ENCODE results near the gene DNAJA4.

DNAJA4 gene

DNA sequence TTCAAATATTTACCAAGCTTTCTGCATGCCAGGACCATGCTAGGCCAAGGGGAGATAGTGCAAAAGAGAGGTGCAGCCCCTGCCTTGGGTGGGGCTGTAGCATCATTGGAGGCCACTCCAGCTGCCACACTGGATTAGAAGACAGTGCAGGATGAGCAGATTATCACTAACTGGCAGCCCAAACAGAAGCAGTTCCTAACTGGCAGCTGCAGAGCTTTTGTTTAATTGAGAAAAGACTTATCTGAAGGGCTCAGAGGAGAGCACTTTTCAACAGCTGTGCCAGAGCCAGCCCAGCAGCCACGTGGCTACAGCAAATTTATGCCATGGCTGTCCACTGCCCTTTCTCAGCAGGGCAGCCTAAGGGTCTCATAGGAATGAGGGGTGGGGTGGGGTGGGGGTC lies 16.5 kb upstream of the DNAJA4 start:
- ChIA-PET POLR2A (no interaction called here), CTCF (interaction anchor here (0.5 to 1.1 kb wide), 2 partner anchors 71 to 451 kb away, joined by 3 read pairs; no protein-coding TSS in a partner anchor)
- Histone ChIP-seq H3K27ac (ENCODE audit: extremely low read depth, low read depth, low read length) (no peak overlapping the region), H3K36me3 (ENCODE audit: control insufficient read depth in 2 of 2, insufficient read depth in 1 of 2, low read length in 2 of 2) (no peaks in the 10 kb centered on the region), H3K9me3 (ENCODE audit: control insufficient read depth, insufficient read depth, low read depth, low read length) (no peaks in the 10 kb centered on the region), H3K4me3 (ENCODE audit: low read depth, low read length) (no peak overlapping the region), H3K4me1 (ENCODE audit: control insufficient read depth, insufficient read depth, low read length) (no peaks in the 10 kb centered on the region)
- TF ChIP-seq ZBTB8A (tag by site-specific recombination; IDR thresholded peaks at IDR 0.05) (no peak), EGR2 (tag by site-specific recombination; IDR thresholded peaks at IDR 0.05; ENCODE audit: low read depth) (no peak), SP2 (tag by site-specific recombination; IDR thresholded peaks at IDR 0.05) (no peak), ZNF544 (tag by site-specific recombination; IDR thresholded peaks at IDR 0.05) (no peak), ZNF510 (tag by site-specific recombination; IDR thresholded peaks at IDR 0.05; ENCODE audit: insufficient replicate concordance) (no peak), SALL2 (tag by site-specific recombination; IDR thresholded peaks at IDR 0.05; ENCODE audit: borderline replicate concordance) (no peak), ZNF513 (tag by site-specific recombination; IDR thresholded peaks at IDR 0.05) (no peak), ZNF335 (tag by site-specific recombination; conservative IDR thresholded peaks at IDR 0.05) (no peak), REPIN1 (tag by site-specific recombination; IDR thresholded peaks at IDR 0.05; ENCODE audit: low read depth) (no peak), ZNF121 (tag by site-specific recombination; IDR thresholded peaks at IDR 0.05) (no peak), MEIS1 (CRISPR knock-in tag; IDR thresholded peaks at IDR 0.05; ENCODE audit: borderline replicate concordance) (no peak)

DNA sequence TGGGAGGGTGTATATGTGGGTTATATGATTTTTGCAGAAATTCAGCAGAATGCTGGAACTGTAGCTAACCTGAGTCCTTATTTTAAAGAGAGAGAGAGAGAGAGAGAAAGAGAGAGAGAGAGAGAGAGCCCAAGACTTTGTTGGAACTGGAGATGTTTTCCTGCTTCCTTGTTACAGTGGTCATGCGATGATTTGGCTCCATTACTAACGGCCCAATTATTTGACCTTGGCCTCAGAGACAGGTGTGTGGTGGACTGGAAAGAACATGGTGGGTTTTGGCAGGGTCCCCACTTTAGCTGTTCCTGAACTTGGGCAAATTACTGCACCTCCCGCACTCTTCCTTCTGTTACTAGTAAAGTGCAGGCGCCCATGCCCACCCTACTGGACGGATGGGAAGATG lies 15.2 kb upstream of the DNAJA4 start:
- POLR2A ChIA-PET, result no interaction called here
- CTCF ChIA-PET, result interaction anchor here (0.5 to 6.9 kb wide), 3 partner anchors 8 to 133 kb away, joined by 3 to 48 read pairs (median 3); no protein-coding TSS in a partner anchor
- no peaks in the 10 kb centered on the region for H3K9me3 ChIP-seq (ENCODE audit: control insufficient read depth, insufficient read depth, low read depth, low read length)
- no peaks in the 10 kb centered on the region for H3K36me3 ChIP-seq (ENCODE audit: control insufficient read depth in 2 of 2, insufficient read depth in 1 of 2, low read length in 2 of 2)
- H3K27ac ChIP-seq (ENCODE audit: extremely low read depth, low read depth, low read length), result no peak overlapping the region
- no peak overlapping the region for H3K4me3 ChIP-seq (ENCODE audit: low read depth, low read length)
- H3K4me1 ChIP-seq (ENCODE audit: control insufficient read depth, insufficient read depth, low read length), result no peaks in the 10 kb centered on the region
- TF ChIP-seq ZNF596 (tag by site-specific recombination; IDR thresholded peaks at IDR 0.05) (peak; percentile 70; the same call in 1 of the 2 replicates), ZNF843 (tag by site-specific recombination; IDR thresholded peaks at IDR 0.05) (no peak)

DNA sequence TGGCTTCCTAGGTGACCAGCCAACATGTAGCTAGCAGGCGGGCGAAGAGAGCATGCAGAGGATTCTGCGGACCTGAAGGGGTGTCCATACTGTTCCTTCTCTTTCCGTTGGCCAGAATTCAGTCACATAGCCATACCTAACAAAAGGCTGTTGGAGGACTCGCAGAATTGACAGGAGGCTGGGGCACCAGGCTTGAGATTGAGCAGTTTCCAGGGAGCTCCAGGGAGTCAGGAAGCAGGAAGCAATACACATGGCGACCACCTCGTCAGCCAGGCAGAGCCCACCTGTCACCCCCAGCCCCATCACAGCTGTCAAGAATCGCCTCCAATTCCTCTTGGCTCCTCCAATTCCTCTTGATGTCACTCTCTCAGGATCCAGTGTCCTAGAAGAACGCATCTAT lies 13.2 kb upstream of the DNAJA4 start:
- POLR2A ChIA-PET, result no interaction called here
- TF ChIP-seq ZSCAN16 (tag by site-specific recombination; IDR thresholded peaks at IDR 0.05), result no peak
- no peak for TF ChIP-seq ZNF16 (tag by site-specific recombination; IDR thresholded peaks at IDR 0.05; ENCODE audit: low read depth)
- no peak for TF ChIP-seq ZNF211 (tag by site-specific recombination; IDR thresholded peaks at IDR 0.05; ENCODE audit: low read depth)
- no peak for TF ChIP-seq ZNF791 (tag by site-specific recombination; IDR thresholded peaks at IDR 0.05)
- TF ChIP-seq ZNF302 (tag by site-specific recombination; IDR thresholded peaks at IDR 0.05; ENCODE audit: low read depth), result no peak
- TF ChIP-seq, protein P1, sequence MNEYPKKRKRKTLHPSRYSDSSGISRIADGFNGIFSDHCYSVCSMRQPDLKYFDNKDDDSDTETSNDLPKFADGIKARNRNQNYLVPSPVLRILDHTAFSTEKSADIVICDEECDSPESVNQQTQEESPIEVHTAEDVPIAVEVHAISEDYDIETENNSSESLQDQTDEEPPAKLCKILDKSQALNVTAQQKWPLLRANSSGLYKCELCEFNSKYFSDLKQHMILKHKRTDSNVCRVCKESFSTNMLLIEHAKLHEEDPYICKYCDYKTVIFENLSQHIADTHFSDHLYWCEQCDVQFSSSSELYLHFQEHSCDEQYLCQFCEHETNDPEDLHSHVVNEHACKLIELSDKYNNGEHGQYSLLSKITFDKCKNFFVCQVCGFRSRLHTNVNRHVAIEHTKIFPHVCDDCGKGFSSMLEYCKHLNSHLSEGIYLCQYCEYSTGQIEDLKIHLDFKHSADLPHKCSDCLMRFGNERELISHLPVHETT (tag by site-specific recombination; IDR thresholded peaks at IDR 0.05), result no peak
- no peak for TF ChIP-seq ZNF324 (tag by site-specific recombination; IDR thresholded peaks at IDR 0.05)
- no peak for TF ChIP-seq ZNF169 (tag by site-specific recombination; IDR thresholded peaks at IDR 0.05)
- no peak for TF ChIP-seq ZNF112 (tag by site-specific recombination; IDR thresholded peaks at IDR 0.05)
- no peak for TF ChIP-seq HOXA7 (CRISPR knock-in tag; IDR thresholded peaks at IDR 0.05; ENCODE audit: borderline replicate concordance)
- TF ChIP-seq ZNF629 (tag by site-specific recombination; IDR thresholded peaks at IDR 0.05), result no peak
- TF ChIP-seq ZNF239 (tag by site-specific recombination; IDR thresholded peaks at IDR 0.05), result no peak
- TF ChIP-seq, protein P2, sequence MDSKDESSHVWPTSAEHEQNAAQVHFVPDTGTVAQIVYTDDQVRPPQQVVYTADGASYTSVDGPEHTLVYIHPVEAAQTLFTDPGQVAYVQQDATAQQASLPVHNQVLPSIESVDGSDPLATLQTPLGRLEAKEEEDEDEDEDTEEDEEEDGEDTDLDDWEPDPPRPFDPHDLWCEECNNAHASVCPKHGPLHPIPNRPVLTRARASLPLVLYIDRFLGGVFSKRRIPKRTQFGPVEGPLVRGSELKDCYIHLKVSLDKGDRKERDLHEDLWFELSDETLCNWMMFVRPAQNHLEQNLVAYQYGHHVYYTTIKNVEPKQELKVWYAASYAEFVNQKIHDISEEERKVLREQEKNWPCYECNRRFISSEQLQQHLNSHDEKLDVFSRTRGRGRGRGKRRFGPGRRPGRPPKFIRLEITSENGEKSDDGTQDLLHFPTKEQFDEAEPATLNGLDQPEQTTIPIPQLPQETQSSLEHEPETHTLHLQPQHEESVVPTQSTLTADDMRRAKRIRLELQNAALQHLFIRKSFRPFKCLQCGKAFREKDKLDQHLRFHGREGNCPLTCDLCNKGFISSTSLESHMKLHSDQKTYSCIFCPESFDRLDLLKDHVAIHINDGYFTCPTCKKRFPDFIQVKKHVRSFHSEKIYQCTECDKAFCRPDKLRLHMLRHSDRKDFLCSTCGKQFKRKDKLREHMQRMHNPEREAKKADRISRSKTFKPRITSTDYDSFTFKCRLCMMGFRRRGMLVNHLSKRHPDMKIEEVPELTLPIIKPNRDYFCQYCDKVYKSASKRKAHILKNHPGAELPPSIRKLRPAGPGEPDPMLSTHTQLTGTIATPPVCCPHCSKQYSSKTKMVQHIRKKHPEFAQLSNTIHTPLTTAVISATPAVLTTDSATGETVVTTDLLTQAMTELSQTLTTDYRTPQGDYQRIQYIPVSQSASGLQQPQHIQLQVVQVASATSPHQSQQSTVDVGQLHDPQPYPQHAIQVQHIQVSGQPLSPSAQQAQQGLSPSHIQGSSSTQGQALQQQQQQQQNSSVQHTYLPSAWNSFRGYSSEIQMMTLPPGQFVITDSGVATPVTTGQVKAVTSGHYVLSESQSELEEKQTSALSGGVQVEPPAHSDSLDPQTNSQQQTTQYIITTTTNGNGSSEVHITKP (tag by site-specific recombination; IDR thresholded peaks at IDR 0.05), result no peak
- no peak for TF ChIP-seq ZNF626 (tag by site-specific recombination; IDR thresholded peaks at IDR 0.05)
- TF ChIP-seq HOXD13 (CRISPR knock-in tag; IDR thresholded peaks at IDR 0.05; ENCODE audit: borderline replicate concordance), result no peak
- TF ChIP-seq ZXDB (tag by site-specific recombination; IDR thresholded peaks at IDR 0.05), result no peak

More for the DNA sequence above, 13.2 kb upstream of the DNAJA4 start:
- no peaks in the 10 kb centered on the region for H3K36me3 ChIP-seq (ENCODE audit: control insufficient read depth in 2 of 2, insufficient read depth in 1 of 2, low read length in 2 of 2)
- H3K9me3 ChIP-seq (ENCODE audit: control insufficient read depth, insufficient read depth, low read depth, low read length), result no peaks in the 10 kb centered on the region
- no peak overlapping the region for H3K27ac ChIP-seq (ENCODE audit: extremely low read depth, low read depth, low read length)
- no peak overlapping the region for H3K4me3 ChIP-seq (ENCODE audit: low read depth, low read length)
- H3K4me1 ChIP-seq (ENCODE audit: control insufficient read depth, insufficient read depth, low read length), result no peaks in the 10 kb centered on the region
- CTCF ChIA-PET, result interaction anchor here (0.8 to 6.9 kb wide), 5 partner anchors 10 to 171 kb away, joined by 3 to 48 read pairs (median 3); partner anchors contain the start of gene CIB2

Measured in HEK293 (cell line).